SK-N-SH treated with all-trans-retinoic acid at 6 μM for 48 hours (cell line): ENCODE measurements around the gene FETUB.

Source experiments
- ARNTL ChIP-seq: fragments of 450-650 bp; formaldehyde crosslinking; IDR thresholded peaks from 2 replicates; pipeline ENCODE4 v1.5.0; 2020; ENCODE audit warnings: low read depth, mild to moderate bottlenecking, moderate library complexity, borderline replicate concordance
- CSDC2 ChIP-seq: fragments of 250-450 bp; sonication (Bioruptor Pico); IDR thresholded peaks from 2 replicates; pipeline ENCODE4 v1.5.0; 2020; ENCODE audit warnings: mild to moderate bottlenecking, moderate library complexity
- CSRNP3 ChIP-seq: fragments of 250-450 bp; sonication (Bioruptor Pico); IDR thresholded peaks from 2 replicates; pipeline ENCODE4 v1.5.1; 2021; ENCODE audit warnings: mild to moderate bottlenecking, moderate library complexity
- ESRRG ChIP-seq: fragments of 250-450 bp; sonication (Bioruptor Pico); IDR thresholded peaks from 2 replicates; pipeline ENCODE4 v1.6.1; 2021; ENCODE audit warnings: mild to moderate bottlenecking
- ISL1 ChIP-seq: fragments of 250-450 bp; sonication (Bioruptor Pico); IDR thresholded peaks from 2 replicates; pipeline ENCODE4 v2.1.2; 2022; ENCODE audit warnings: mild to moderate bottlenecking, moderate library complexity
- OSR1 ChIP-seq: fragments of 250-450 bp; sonication (Bioruptor Pico); IDR thresholded peaks from 2 replicates; pipeline ENCODE4 v1.8.0; 2022; ENCODE audit warnings: moderate library complexity, mild to moderate bottlenecking, inconsistent platforms
- PATZ1 ChIP-seq: fragments of 250-450 bp; sonication (Bioruptor Pico); IDR thresholded peaks from 2 replicates; pipeline ENCODE4 v1.8.0; 2020; ENCODE audit warnings: mild to moderate bottlenecking, moderate library complexity, borderline replicate concordance
- POU6F1 ChIP-seq: fragments of 250-450 bp; sonication (Bioruptor Pico); IDR thresholded peaks from 2 replicates; pipeline ENCODE4 v1.8.0; 2021; ENCODE audit warnings: low read depth, mild to moderate bottlenecking, moderate library complexity, borderline replicate concordance
- SNAI2 ChIP-seq: fragments of 250-450 bp; sonication (Bioruptor Pico); IDR thresholded peaks from 2 replicates; pipeline ENCODE4 v1.5.0; 2020; ENCODE audit warnings: mild to moderate bottlenecking, moderate library complexity
- TCF4 ChIP-seq: fragments of 250-450 bp; sonication (Bioruptor Pico); IDR thresholded peaks from 2 replicates; pipeline ENCODE4 v1.8.0; 2021; ENCODE audit warnings: mild to moderate bottlenecking, moderate library complexity, borderline replicate concordance
- ZFP3 ChIP-seq: fragments of 250-450 bp; sonication (Bioruptor Pico); IDR thresholded peaks from 2 replicates; pipeline ENCODE4 v1.5.0; 2020; ENCODE audit warnings: mild to moderate bottlenecking, moderate library complexity
- ZNF565 ChIP-seq: fragments of 450-650 bp; formaldehyde crosslinking; conservative IDR thresholded peaks from 2 replicates; pipeline ENCODE4 v1.5.0; 2020; ENCODE audit warnings: low read depth, mild to moderate bottlenecking, moderate library complexity
- ZNF70 ChIP-seq: fragments of 450-650 bp; formaldehyde crosslinking; IDR thresholded peaks from 2 replicates; pipeline ENCODE4 v1.5.0; 2020; ENCODE audit warnings: mild to moderate bottlenecking, moderate library complexity
- ZNF8 ChIP-seq: fragments of 450-650 bp; formaldehyde crosslinking; IDR thresholded peaks from 2 replicates; pipeline ENCODE4 v1.5.0; 2020; ENCODE audit warnings: mild to moderate bottlenecking, moderate library complexity

- no peak for TF ChIP-seq PATZ1 (CRISPR knock-in tag)
- TF ChIP-seq TCF4 (CRISPR knock-in tag) = no peak
- TF ChIP-seq OSR1 (CRISPR knock-in tag) = no peak
- no peak for TF ChIP-seq ZFP3 (CRISPR knock-in tag)
- TF ChIP-seq ZNF70 (CRISPR knock-in tag) = no peak
- TF ChIP-seq ZNF8 (CRISPR knock-in tag) = no peak
- TF ChIP-seq ESRRG (CRISPR knock-in tag) = no peak
- no peak for TF ChIP-seq SNAI2 (CRISPR knock-in tag)
- no peak for TF ChIP-seq ARNTL (CRISPR knock-in tag)
- TF ChIP-seq ZNF565 (CRISPR knock-in tag) = no peak
- no peak for TF ChIP-seq POU6F1
- TF ChIP-seq CSRNP3 = no peak
- no peak for TF ChIP-seq ISL1 (CRISPR knock-in tag)
- TF ChIP-seq CSDC2 (CRISPR knock-in tag) = no peak
Measured at GRCh38 chr3:186683979-186684378, 43.8 kb downstream of the FETUB start.
